Liver (tissue), 3 donors: ENCODE results near the gene NOP10.

Experiments used
- JUND ChIP-seq, 2 donors: IDR thresholded peaks; 2 replicates each; pipeline ENCODE4 v1.6.1; 2016; ENCODE audit warnings: antibody characterized with exemption in 2 of 2
- RAD21 ChIP-seq, 2 donors: IDR thresholded peaks; 2 replicates each; pipeline ENCODE4 v1.6.1; 2016; ENCODE audit warnings: antibody characterized with exemption in 2 of 2, mild to moderate bottlenecking in 2 of 2
- TF ChIP-seq, protein P1 (sequence below): fragments of 150-350 bp; IDR thresholded peaks from 2 replicates; pipeline ENCODE4 v1.5.1; 2017; ENCODE audit warnings: improper control_type of control experiment, low read depth, low read length; ENCODE audit not compliant: missing input control
- donor health status: healthy.
- donor health status: healthy.

DNA sequence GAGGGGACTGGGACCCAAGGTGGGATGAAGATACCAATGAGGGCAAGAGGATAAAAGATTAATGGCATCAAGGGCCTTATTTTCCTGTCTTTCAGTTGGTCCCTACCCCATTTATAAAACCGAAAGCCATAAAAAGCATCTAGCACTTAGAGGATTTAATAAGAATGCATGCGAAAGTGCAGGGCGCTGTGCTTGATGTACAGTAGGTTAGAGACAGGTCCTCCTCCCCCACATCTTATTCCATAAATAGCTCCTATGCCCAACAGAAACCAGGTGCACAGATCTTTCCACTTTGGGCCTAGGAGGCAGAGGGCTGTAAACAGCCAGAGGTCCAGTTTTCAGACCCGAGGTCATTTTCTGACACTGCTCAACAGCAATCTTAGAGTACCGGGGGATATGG is 22.9 kb upstream of the NOP10 start:
- TF ChIP-seq, protein P1, sequence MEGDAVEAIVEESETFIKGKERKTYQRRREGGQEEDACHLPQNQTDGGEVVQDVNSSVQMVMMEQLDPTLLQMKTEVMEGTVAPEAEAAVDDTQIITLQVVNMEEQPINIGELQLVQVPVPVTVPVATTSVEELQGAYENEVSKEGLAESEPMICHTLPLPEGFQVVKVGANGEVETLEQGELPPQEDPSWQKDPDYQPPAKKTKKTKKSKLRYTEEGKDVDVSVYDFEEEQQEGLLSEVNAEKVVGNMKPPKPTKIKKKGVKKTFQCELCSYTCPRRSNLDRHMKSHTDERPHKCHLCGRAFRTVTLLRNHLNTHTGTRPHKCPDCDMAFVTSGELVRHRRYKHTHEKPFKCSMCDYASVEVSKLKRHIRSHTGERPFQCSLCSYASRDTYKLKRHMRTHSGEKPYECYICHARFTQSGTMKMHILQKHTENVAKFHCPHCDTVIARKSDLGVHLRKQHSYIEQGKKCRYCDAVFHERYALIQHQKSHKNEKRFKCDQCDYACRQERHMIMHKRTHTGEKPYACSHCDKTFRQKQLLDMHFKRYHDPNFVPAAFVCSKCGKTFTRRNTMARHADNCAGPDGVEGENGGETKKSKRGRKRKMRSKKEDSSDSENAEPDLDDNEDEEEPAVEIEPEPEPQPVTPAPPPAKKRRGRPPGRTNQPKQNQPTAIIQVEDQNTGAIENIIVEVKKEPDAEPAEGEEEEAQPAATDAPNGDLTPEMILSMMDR, result no peak
- TF ChIP-seq RAD21 (IDR thresholded peaks at IDR 0.05) (no peak), JUND (IDR thresholded peaks at IDR 0.05) (no peak)
